Myocyte (in vitro differentiated cells): ENCODE data around the gene RNF115. TPM values are rescaled to one million over a fixed set of nuclear protein-coding genes. Genes with fewer than 3 reads are reported as not detected.

Experiments used
- DNase-seq: peaks from one replicate; pipeline ENCODE4 v3.0.0-alpha.2; 2012; ENCODE audit warnings: low read depth
- microRNA-seq: library from miRNA; unstranded; fragments of <30 nt; microRNA quantifications from one replicate; pipeline ENCODE4, GENCODE V29; 2016
- total RNA-seq: library from RNA; depleted of rRNA; stranded (reverse); fragments of >200 nt; gene quantifications from 2 replicates; pipeline ENCODE4 v1.2.3, GENCODE V29; 2014

Gene RNF115
- total RNA-seq, 1 donor from 2014 or later, result 30.4 TPM

DNA sequence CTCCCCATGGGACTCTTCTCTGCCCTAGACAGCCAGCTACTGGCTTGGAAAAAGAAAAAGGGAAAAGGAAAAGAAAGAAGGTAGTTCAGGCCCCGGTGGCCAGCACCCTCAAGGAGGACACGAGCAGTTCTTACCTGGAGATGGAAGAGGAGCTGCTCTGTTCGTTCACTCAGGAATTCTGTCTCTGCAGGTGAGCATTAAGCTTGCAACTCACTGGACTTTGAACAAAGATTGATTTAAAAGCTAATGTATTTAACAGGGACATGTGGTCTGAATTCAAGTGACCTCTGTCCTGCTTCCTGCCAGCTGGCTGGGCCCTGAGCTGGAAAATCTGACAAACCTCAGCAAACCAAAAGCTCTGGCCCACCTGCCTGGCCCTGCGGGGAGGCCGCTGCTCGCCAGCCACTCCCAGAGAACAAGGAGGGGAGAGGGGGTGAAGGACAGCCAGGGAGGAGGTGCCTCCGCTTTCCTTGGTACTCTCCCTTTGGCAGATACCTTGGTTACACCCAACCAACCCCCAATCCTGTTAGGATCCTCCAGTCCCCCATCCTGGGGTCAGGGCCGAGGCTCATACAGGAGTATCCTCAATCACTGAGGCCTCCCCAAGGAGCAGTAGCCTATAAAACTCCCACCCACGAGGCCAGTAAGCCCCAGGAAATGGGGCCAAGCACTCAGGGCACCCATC is 116.6 kb downstream of the RNF115 start, which contains the start of gene PDZK1:
TSS of gene PDZK1 (minus strand) at position 186 of the 685 bp plus-strand sequence. CDS start 19,347 bp downstream, outside the sequence.
- DNase-seq, result no peak

DNA sequence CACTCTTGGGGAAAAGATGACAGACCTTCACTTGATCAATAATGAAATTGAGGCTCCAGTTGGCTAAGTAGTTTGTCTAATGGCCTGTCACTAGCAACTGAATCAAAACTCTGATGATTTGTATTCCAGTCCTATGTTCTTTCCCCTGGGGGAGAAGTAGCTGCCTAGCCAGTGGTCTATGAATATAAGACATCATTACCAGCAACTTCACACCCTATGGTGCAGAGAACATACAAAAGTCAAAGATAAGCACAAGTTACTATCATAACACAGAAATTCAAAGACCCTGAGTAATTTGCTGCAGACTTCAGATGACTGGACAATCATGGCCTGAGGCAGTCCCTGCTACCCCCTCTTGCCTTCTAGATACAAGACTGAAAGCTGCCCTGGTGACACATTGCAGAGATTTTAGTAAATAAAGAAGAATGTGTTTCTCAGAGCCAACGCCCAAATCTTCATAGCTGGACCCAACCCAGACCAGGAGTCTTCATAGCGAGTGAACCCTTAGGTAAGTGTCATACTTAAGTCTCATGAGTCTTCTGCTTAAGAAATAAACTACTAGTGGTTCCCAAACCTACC is 117.7 kb downstream of the RNF115 start:
- no peak for DNase-seq

DNA sequence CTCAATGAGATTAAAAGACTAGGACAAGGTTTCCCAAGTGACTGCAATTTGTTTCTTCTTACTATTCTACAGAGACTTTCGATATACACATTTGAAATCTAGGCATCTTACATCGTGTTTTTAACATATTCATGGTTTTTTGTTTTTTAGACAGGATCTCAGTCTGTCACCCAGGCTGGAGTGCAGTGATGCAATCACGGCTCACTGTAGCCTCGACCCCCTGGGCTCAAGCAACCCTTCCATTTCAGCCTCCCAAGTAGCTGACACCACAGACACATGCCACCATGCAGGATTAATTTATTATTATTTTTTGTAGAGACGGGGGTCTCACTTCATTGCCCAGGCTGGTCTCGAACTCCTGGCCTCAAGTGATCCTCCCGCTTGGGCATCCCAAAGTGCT is 118.3 kb downstream of the RNF115 start:
- no peak for DNase-seq

DNA sequence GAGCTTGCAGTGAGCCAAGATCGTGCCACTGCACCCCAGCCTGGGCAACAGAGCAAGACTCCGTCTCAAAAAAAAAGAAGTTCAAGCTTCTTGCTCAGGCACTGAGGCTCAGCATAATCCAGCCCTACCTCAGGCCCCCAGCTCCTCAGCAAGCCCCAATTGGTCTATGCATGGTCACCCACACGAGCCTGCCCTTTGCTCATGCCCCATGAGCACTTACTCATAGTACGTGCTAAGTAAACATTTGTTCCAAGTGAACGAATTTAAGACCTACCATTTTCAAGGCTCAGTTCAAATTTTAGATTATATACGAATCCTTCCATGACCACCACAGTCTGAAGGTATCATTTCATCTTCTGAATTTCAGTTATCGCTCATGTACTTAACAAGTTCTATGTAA is 121.1 kb downstream of the RNF115 start:
- DNase-seq, result no peak

DNA sequence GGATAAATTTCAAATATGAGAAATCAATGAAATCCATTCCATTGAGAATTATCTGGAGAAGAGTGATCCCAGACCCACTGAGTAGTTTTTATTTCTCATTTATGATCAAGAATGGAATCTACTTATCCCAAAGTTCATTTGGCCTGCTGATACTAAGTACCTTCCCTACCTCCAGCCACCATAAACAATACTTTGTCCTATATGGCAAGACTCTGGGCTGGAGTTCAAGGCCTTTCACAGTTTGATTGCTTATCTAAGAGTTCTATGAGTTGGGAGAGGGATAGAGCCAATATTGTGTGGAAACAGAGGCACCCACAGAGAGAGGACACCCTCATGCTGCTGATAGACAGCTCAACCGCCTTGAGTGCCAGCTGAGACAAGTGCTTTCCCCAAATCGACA is 121.8 kb downstream of the RNF115 start:
- no peak for DNase-seq

DNA sequence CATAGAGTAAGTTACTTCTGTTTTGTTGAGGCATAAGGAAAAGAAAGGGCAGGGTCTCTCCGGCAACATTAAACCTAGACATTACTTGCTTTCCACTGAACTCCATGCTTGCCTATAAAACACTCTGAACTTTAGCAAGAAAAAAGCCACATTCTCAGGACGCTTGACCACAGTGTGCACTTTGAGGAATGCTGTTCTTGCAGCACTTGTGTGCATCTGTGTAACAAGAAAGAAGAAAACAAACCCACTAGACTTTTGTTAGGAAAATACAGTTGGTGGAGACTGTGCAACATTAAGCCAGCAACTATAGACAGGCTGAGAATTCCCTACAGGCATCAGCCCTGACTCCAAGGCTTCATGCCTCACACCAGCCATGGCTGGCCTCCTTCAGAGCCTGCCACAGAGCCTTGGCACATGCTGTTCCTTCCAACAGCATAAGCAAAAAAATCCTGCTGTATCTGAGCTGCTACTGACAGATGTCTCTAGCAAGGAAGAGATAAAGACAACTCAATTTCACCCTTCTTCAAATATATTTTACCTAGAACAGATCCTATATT is 122.5 kb downstream of the RNF115 start:
- DNase-seq, result no peak

DNA sequence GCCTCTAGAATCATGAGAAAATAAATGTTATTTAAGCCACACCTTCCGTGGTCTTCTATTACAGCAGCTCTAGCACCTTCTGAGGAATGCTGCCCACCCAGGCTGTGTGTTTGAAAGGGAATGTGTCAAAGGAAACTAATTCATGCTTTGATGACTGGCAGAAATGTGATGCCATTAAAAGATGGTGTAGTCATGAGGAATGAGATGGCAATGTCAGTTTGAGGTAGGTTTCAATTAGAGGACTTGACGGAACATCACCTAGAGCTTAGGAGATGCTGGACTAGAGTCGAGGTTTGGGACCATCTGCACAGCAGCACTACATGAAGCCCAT is 127.3 kb downstream of the RNF115 start:
- DNase-seq, result no peak

DNA sequence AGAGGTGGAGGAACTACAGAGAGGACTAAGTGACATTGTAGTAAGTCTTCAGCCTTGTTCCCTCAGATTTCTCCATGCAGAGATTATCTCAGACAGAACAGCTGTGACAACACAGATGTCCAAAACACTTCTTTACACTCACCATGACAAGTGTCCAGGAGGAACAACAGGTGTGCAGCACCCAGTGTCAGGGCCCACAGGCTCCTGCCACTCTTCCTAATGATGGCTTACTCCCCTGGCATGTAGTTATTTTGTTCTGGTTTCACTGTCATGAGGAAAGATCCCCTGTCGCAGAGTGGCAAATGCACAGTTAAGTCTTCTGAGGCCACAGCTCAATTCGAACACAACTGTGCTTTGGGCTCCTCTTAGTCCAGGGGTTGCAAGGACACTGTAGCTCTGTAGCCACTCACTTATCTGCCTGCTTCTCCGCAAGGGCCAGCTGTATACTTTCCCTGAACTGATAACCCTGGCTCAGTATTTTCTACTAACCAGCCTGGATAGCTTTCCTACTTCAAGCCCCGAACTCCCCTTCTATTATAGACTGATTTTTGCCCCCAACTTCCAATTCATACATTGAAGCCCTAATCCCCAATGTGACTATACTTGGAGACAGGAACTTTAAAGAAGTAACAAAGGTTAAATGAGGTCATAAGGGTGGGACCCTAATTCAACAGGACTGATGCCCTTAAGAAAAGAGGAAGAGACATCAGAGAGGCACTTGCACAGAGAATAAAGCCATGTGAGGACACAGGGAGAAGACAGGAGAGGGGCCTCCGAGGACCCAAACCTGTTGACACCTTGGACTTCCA is 127.9 kb downstream of the RNF115 start:
- peak; percentile 95 for DNase-seq

DNA sequence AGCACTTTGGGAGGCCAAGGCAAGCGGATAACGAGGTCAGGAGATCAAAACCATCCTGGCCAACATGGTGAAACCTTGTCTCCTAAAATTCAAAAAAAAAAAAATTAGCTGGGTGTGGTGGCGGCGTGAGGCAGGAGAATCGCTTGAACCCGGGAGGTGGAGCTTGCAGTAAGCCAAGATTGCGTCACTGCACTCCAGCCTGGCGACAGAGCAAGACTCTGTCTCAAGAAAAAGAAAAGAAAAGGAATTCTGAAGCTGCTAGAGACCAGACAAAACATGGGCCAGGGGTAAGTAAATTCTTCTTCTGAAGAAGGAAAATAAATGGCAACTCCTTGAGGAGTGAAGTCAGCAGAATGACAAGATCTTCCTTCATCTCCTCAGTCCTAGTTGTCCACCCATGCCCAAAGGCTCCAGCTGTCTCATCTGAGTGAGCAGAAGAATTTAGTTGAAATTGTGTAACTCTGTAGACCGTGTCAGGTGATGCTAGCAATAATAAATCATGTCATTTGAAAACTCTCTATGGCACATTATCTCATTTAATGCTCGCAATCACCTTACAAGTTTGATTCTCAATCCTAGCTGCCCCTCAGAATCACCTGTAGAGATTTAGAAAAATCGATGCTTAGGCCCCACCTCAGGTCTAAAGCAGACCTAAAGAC is 131.0 kb downstream of the RNF115 start:
- no peak for DNase-seq

DNA sequence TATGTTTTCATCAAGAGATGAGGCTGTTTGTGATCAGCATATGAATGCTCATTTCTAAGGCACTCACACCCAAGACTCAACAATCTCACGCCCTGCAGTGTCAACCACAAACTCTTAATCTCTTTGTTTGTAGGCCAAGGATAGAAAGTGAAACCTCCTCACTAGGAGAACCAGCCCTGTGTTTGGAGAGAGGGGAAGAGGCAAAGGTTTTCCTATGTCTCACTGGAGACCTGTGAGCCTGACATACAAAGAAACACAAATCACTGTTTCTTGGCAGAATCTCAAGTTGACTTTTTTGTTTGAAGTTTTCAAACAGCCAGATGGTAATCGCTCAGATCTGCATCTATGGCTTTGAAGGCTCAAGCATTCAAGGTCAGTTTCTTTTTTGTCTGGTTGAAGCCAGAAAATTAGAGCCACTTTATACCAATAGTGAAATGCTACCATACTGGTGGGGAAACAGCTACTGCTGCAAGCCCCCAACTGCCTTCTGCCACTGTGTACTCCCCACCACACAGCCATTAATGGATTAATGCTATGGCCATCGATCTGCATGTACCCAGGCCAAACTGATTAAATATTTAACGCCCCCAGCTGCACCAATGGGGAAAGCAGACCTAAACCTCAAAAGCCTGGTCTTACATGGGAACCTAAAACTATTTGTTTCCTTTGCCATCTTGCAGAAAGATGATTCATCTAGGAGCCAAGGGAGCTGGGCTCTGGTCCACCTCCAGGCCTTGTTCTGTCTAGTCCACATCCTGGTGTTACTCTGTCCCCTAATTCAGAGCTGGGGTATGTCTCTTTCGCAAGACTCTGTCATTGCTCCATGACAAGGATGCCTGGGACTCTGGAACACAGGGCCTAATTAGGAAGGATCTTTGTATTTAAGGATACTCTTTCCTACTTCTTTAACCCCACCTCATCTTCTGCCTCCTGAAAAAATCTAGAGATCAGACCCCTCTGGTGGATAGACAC is 133.0 kb downstream of the RNF115 start:
- peak; percentile 89 for DNase-seq

DNA sequence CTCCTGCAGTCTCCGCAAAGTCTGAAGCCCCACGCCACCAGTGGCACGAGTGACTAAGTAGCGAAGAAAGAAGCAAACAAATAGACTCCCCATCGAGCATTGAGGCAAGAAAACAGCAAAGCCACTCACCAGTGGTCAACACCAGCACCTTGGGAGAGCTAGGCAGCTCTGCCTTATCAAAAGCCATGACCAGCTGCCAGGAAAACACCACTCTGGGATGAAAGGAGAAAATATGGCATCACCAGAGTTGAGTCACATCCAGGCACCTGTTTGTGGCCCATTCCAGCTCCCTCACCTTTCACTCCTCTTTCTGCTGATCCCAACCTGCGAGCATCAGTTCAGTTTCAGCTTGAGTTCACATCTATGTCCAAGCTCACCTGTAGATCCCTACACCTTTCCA is 134.0 kb downstream of the RNF115 start:
- DNase-seq, result peak; percentile 82

DNA sequence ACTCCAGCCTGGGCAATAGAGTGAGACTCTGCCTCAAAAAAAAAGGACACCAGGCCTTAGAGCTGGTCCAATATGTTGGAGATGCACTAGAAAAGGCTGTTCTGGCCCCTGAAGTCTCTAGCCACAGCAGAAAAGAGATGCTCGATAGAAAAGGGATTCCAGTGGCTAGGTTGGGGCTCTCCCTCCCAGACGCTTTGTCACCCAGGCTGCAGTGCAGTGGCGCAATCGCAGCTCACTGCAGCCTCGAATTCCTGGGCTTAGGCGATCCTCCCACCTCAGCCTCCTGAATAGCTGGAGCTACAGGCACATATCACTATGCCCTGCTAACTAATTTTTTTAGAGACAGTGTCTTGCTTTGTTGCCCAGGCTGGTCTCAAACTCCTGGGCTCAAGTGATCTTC is 135.0 kb downstream of the RNF115 start:
- no peak for DNase-seq

Small RNAs within 50 kb of the gene (microRNA-seq; reads per million reads assigned to microRNA genes)
- not detected for gene MIR6736

Other genes starting within 250 kb of the RNF115 start
- gene GPR89A, start 216.1 kb downstream of the RNF115 start, total RNA-seq, result 43.9 and 52.4 TPM in 2 replicates
- 55.0 and 90.7 TPM in 2 replicates for gene PDZK1, start 116.7 kb downstream of the RNF115 start, total RNA-seq
- not detected in 2 replicates for gene CD160, start 104.6 kb downstream of the RNF115 start, total RNA-seq
- 26.8 and 27.2 TPM in 2 replicates for gene POLR3C, start 105 bp upstream of the RNF115 start, total RNA-seq
- gene NUDT17, start 21.5 kb upstream of the RNF115 start, total RNA-seq, result 10.7 and 13.6 TPM in 2 replicates
- gene PIAS3, start 35.0 kb upstream of the RNF115 start, total RNA-seq, result 27.9 and 28.1 TPM in 2 replicates
- gene ANKRD35, start 61.8 kb upstream of the RNF115 start, total RNA-seq, result 0.13 and 0.31 TPM in 2 replicates
- gene ITGA10, start 86.0 kb upstream of the RNF115 start, total RNA-seq, result 30.2 and 41.5 TPM in 2 replicates
- 27.1 and 34.2 TPM in 2 replicates for gene PEX11B, start 94.6 kb upstream of the RNF115 start, total RNA-seq
- 191 and 218 TPM in 2 replicates for gene RBM8A, start 103.4 kb upstream of the RNF115 start, total RNA-seq
- gene LIX1L, start 133.9 kb upstream of the RNF115 start, total RNA-seq, result 24.4 and 24.7 TPM in 2 replicates
- 1.6 and 2.5 TPM in 2 replicates for gene ANKRD34A, start 140.5 kb upstream of the RNF115 start, total RNA-seq
- gene POLR3GL, start 140.6 kb upstream of the RNF115 start, total RNA-seq, result 36.0 and 37.3 TPM in 2 replicates
- gene TXNIP, start 172.5 kb upstream of the RNF115 start, total RNA-seq, result 260 and 398 TPM in 2 replicates
- 184 and 334 TPM in 2 replicates for gene HJV, start 197.6 kb upstream of the RNF115 start, total RNA-seq